ENCODE measurements around the gene DNAJC11.

- TF ChIP-seq, protein P1, sequence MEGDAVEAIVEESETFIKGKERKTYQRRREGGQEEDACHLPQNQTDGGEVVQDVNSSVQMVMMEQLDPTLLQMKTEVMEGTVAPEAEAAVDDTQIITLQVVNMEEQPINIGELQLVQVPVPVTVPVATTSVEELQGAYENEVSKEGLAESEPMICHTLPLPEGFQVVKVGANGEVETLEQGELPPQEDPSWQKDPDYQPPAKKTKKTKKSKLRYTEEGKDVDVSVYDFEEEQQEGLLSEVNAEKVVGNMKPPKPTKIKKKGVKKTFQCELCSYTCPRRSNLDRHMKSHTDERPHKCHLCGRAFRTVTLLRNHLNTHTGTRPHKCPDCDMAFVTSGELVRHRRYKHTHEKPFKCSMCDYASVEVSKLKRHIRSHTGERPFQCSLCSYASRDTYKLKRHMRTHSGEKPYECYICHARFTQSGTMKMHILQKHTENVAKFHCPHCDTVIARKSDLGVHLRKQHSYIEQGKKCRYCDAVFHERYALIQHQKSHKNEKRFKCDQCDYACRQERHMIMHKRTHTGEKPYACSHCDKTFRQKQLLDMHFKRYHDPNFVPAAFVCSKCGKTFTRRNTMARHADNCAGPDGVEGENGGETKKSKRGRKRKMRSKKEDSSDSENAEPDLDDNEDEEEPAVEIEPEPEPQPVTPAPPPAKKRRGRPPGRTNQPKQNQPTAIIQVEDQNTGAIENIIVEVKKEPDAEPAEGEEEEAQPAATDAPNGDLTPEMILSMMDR (IDR thresholded peaks at IDR 0.05; ENCODE audit: poor library complexity) = no peak
- TF ChIP-seq EZH2phosphoT487 (IDR thresholded peaks at IDR 0.05; ENCODE audit: low read depth, severe bottlenecking, unreplicated experiment) (no peak), EZH2 (IDR thresholded peaks at IDR 0.05; ENCODE audit: borderline replicate concordance) (no peak)
These were observed 27.7 kb downstream of the DNAJC11 start for GRCh38 chr1:6673816-6674398.

All from hepatocyte (in vitro differentiated cells).